ENCODE data around the gene TMCO2.
A peak's percentile ranks its signal among the peaks of the same experiment; 100 is the strongest.
"Not testable (repeated sequence)": the region's sequence is repeated elsewhere in the genome, so short reads cannot be mapped to it uniquely, and the experiment has no call there.

The TMCO2 gene

DNA sequence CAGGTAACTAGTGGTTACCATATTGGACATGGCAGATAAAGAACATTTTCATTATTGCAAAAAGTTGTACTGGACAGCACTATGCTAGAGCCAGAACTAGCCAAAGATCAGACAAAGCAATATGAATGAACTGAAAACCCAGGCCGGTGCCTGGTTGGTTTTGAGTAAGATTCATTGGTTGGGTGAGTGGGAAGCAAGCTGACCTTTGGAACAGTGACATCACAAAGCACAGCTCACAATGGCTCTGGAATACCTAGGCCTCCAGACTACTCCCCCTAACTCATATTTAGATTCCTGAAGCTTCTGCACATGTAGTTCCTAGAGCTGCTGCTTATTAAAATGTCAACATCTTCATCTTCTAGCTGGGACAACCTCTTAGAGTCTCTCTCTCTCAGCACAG is at the start of gene TMCO2:
TSS of gene TMCO2 (plus strand) at position 283 of the 400 bp plus-strand sequence. CDS start at position 340, 57 bp downstream.
- DNase-seq (ENCODE audit: low read depth in 2 of 2), result no peak

DNA sequence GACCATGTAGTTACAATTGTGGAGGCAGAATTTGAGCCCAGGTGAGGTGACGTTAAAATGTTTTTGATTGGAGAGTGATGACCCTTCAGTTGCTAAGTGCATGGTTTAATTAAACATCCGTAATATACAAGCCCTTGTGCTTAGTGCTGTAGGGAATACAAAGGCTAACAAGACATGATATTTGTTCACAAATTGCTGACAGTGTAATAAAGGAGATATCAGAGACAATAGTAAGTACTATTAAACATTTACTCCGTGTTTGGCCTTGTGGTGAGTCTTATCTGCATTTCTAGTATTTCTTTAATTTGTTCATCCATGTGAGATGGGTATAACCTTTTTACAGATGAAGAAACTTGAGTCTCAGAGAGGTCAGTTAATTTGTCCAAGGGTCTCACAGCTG is 48.6 kb upstream of the TMCO2 start:
- no peak for DNase-seq (ENCODE audit: low read depth in 2 of 2)

DNA sequence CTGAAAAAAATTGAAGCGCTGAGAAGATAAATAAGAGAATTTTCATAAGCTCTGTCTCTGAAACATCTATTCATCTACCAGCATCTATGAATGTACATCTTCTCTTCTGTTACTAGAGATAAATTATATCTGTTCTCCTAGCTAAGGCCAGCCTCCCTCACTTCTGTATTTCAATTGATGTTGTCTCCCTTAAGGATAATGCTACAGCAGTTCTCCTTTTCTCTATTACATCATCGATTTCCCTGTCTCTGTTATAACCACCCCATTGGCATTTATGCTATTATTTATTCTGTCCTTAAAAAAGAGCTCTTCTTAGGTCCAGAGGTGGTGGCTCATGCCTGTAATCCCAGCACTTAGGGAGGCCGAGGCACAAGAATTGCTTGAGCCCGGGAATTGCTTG is 42.9 kb upstream of the TMCO2 start:
- no peak for DNase-seq (ENCODE audit: low read depth in 2 of 2)

DNA sequence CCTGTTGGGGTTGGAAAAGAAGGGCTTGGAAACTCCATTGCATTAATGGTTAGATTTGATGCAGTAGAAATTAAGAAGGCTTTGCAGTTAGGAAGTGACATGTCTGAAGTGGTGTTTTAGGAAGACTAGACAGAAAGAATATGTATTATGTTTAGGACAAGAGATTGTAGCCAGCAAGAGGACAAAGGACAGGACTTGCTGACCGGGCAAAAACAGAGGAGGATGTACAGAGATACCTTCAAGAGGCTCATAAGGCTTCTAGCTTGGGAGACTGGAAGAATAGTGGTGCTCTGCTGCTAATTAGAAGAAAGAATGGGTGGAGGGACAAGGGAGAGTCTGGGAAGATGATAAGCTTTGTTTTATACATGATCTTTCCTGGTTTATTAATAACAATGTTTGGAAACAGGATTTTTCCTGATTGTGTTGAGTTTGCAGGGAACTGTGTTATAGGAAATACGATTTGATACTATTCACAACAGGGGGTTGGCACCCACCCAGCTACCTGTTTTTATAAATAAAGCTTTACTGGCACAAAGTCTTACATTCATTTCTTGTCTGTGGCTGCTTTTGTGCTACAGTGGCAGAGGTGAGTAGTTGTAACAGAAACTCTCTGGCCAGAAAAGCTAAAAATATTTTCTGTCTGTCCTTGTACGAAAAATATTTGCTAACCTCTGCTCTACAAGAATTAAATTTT is 37.1 kb upstream of the TMCO2 start:
- no peak for DNase-seq (ENCODE audit: low read depth in 2 of 2)

DNA sequence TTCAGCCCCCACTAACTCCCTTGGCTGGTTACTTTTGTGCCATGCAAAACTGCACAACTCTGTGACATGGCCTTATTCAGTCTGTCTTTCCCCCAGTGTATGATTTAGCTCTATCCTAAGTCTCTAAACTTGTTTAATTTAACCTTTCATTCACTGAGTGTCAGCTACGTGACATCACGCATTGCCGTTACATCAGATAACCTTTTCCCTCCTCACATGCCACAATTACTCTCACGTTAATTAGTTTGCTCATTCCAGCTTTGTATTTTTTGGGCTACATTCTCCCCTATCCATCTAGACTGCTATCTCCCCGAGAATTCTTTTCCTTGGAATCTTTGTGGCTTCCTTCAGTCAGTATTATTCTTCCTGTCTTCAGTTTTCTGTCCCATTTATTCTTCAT is 29.4 kb upstream of the TMCO2 start:
- no peak for DNase-seq (ENCODE audit: low read depth in 2 of 2)

DNA sequence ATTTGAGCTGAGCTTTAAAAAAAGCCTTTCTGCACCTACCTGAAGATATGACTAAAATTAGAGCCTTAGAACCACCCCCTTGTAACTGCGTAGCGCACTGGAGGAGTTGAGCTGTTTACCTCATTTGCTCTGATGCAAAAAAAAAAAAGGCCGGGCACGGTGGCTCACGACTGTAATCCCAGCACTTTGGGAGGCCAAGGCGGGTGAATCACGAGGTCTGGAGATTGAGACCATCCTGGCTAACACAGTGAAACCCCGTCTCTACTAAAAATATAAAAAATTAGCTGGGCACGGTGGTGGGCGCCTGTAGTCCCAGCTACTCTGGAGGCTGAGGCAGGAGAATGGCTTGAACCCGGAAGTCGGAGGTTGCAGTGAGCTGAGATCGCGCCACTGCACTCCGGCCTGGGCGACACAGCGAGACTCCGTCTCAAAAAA is 26.2 kb upstream of the TMCO2 start:
- DNase-seq (ENCODE audit: low read depth in 2 of 2), result not testable (repeated sequence)

DNA sequence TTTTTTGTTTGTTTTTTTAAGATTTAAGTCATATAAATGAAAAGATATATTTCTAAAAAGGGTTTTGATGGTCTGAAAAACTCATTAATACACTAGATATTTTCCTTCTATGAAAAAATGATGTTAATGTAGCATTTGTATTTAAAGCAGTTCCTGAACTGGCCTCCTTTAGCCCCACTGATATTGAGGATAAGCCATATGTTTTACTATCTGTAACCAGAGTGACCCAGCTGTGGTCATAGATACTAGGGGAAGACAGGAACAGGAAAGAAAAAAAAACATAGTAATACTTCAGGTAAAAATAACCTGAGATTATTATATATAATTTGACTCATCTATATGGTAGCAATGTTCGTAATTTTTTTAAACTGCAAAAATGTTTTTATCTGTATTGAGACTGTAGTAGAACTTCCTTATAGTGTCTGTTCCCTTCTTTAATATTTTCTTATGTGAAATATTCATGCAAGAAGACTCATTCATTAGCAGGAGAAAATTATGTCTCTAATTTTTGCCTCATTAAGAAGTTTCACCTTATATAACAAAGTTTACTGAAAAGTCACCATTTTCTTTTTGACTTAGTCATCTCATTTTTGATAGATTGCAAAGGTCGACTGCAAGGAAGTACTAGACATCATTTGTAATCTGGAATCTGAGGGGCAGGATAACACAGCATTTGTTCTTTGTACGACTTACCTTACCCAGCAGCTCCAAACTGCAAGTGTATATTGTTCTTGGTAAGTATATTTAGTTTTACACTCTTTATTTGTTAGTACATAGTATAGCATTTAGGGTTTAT is 25.6 kb upstream of the TMCO2 start:
- no peak for DNase-seq (ENCODE audit: low read depth in 2 of 2)

DNA sequence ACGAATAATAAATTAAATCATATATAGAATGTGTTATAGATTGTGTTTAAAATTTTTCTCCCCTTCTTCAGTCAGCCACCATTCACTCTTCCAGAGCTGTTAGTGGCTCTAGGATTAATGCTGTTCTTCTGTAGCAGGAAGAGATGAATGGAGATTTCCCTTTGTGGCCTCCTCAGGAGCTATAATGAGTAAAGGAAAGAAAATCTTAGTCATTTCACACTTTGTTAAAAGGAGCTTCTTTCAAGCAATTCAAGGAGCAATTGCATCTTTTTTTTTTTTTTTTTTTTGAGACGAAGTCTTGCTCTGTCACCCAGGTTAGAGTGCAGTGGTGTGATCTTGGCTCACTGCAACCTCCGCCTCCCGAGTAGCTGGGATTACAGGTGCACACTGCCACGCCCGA is 23.7 kb upstream of the TMCO2 start:
- no peak for DNase-seq (ENCODE audit: low read depth in 2 of 2)

DNA sequence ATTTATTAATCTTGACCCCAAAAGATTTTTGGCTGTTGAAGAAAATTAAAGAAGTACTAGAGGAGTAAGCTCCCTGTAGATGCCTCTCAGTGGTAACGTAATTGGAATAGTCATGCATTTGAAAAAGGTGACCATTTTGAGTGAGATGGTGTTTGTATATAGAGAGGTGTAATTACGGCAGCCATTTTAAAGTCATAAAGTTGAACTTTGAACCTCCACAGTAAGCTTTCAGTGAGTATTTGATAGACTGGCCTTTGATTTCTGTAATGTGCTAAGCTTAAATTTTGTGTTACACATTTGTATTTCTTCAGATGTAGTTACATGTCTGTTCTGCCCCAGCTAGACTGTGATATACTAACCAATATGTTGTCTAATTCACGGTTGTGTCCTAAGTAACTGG is 21.5 kb upstream of the TMCO2 start:
- DNase-seq (ENCODE audit: low read depth in 2 of 2), result no peak

DNA sequence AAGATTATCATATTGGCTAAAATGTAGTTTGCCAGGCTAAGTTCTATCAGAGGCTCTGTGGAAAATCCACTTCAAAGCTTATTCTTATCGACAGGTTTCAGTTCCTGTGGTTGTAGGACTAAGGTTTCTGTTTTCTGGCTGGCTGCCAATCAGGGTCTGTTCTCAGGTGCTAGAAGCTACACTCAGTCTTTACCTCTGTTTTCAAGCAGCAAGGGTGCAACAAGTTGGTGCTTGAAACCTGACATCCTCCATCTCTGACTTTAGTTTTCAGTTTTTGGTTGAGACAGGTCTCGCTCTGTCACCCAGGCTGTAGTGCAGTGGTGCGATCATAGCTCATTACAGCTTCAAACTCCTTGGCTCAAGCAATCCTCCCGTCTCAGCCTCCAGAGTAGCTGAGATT is 15.3 kb upstream of the TMCO2 start:
- peak; percentile 60 to 66 for DNase-seq (ENCODE audit: low read depth in 2 of 2)

DNA sequence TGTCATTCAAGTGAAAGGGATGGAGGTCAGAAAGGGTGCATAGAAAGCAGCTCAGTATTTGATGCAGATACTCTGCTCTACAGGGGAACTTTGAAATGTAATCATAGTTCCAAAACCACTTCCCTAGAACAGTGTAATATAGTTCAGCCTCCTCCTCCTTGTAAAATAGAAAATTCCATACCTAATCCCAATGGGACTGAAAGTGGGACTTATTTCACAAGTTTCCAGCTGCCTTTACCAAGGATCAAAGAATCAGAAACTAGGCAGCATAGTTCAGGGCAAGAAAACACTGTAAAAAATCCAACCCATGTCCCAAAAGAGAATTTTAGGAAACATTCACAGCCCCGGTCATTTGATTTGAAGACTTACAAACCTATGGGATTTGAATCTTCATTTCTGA is 8.1 kb upstream of the TMCO2 start:
- DNase-seq (ENCODE audit: low read depth in 2 of 2), result no peak

DNA sequence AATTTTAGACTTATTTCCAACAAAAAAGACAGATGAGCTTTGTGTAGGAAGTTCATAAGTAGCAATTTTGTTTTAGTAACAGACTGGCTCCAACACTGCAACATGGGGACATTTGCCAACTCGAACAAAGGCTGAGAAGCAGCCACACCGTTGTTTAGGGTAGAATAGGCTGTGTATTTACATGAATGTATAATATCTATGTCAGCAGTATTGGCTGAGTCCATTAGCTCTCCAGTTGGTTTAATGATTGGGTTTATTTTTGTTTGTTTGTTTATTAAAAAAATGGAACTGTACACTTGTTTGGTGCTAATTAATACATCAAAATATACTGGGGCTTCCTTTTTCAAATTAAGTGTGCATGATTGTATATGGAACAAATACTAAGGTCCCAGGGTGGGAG is 7.3 kb upstream of the TMCO2 start:
- DNase-seq (ENCODE audit: low read depth in 2 of 2), result no peak

DNA sequence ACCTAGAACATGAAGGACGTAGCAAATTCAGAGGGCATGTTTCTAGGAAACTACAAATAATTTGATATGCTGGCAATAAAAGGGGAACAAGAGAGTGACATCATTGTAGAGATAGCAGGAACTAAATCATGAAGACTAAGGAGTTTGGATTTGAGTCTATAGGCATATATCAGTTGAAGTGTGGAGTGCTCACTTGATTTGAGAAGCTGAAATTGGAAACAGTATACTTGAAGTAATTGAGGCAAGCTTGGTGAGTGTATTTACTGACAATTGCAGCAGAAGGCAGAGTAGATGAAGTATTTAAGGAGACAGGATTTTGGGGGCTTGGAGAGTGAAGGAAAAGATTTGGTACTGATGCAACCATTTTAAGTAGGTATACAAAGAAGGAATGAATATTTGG is 6.4 kb upstream of the TMCO2 start:
- DNase-seq (ENCODE audit: low read depth in 2 of 2), result no peak

DNA sequence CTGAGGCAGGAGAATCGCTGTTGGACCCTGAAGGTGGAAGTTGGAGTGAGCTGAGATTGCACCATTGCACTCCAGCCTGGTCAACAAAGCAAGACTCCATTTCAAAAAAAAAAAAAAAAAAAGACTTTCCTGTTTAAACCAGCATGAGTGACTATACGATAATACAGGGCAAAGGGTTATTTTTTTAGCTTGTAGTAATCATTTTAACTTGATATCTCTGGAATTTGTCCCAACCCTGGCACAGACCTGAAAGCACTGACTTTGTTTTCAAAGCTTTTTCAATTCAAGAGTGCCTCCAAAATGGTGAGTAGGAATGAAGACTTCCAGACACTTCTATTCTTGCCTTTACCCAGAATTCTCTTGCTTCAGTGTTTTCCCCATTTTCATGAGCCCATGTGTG is 4.4 kb upstream of the TMCO2 start:
- DNase-seq (ENCODE audit: low read depth in 2 of 2), result no peak

DNA sequence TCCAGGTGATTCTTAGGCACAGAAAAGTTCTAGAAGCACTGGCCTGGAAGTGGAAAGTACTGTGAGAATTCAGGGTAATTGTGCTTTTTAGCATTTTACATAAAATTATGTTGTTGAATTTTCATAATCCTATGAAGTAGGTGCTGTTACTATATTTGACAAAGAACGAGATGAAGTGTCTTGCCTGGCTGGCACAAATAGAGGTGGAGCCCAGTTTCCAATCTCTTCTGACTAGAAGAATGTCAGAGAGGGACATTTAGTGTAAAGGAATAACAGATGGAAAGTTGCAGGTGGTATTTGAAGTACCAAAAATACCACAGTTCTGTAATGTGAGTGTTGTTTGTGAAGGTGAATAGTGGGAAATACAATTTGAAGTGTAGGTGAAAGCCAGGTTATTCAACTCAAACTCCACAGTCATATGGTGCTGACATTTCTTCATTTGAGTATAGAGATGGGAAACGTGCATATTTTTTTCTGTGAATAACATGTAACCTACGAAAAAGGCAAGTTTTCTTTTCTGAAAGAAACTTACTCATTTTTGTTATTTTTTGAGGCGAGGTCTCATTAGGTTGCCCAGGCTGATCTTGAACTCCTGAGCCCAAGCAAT is 3.5 kb upstream of the TMCO2 start:
- DNase-seq (ENCODE audit: low read depth in 2 of 2), result no peak

DNA sequence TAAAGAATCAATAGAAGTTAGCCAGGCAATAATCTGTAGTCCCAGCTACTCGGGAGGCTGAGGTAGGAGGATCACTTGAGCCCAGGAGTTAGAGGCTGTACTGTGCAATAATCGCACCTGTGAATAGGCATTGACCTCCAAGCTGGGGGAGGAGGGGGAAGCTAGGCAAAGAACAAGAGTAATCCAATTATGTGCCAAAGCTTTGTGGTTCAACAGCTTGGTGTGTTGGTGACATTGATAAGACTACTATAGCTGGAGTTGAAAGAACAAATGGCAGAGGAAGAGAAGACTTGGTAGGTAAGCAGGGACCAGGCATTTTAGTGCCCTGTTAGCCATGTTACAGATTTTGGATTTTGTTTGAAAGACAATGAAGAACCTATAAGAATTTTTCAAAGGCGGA is 2.1 kb upstream of the TMCO2 start:
- no peak for DNase-seq (ENCODE audit: low read depth in 2 of 2)

DNA sequence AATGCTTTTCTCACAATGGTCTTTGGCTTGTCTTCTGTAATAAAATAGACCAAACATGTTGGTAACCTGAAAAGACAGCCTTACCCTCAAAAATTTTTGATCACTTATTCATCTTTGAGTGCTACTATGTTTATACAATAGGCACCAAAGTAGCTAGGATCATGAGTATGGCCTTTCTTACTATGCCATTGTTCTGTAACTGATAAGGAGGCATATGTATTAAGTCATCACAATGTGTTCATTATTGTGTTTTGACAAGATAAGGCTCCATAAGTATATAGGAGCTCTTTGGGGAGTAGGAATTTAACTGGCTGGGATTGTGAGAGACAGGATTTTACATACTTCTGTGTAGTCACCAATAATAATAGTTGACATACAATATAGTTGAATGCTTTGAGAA is 675 bp downstream of the TMCO2 start:
- DNase-seq (ENCODE audit: low read depth in 2 of 2), result no peak

DNA sequence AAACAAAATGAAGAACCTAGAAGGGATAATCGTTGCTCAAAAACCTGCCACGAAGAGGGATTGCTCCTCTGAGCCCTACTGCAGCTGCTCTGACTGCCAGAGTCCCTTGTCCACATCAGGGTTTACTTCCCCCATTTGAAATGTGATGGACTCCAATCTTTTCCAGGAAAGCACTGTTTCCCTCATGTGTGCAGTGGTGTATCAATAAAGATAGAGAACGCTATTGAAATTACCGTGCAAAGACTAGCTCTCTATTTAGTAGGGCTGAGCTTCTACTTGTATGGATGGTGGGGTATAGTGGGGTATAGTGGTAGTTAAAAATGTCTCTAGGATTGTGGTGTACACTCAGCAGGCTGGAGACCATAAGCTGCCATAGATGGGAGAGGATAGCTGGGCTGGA is 3.7 kb downstream of the TMCO2 start:
- no peak for DNase-seq (ENCODE audit: low read depth in 2 of 2)

DNA sequence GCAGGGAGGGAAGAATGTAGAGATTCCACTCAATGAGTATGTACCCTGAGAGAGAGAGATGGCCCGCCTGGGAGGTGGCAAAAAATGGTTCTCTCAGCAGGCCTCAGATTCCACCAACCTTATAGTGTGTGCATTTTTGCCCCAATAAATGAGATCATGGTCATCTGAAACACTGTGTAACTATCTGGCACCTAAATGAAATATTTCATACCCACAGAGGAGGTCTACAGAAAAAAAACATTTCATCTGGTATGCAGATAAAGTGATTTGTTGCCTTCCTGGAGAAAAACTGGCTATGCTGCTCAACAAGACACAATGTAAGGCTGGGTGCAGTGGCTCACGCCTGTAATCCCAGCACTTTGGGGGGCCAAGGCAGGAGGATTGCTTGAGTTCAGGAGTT is 4.9 kb downstream of the TMCO2 start:
- DNase-seq (ENCODE audit: low read depth in 2 of 2), result no peak

DNA sequence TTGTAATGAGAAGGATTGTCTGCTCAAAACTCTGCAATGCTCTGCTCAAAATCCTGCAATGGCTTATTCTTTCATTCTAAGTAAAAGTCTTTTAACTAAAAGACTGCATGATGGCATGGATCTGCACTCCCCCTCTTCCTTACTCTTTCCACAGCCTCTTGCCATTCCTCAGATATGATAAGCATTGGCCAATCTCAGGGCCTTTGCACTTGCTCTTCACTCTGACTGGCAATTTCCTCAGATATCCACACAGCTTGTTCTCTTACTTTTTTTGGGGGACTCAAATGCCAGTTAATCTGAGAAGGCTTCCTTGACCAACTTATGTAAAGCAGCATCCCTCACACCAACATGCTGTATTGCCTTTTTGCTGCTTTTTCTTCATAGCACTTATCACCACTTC is 7.5 kb downstream of the TMCO2 start:
- no peak for DNase-seq (ENCODE audit: low read depth in 2 of 2)

DNA sequence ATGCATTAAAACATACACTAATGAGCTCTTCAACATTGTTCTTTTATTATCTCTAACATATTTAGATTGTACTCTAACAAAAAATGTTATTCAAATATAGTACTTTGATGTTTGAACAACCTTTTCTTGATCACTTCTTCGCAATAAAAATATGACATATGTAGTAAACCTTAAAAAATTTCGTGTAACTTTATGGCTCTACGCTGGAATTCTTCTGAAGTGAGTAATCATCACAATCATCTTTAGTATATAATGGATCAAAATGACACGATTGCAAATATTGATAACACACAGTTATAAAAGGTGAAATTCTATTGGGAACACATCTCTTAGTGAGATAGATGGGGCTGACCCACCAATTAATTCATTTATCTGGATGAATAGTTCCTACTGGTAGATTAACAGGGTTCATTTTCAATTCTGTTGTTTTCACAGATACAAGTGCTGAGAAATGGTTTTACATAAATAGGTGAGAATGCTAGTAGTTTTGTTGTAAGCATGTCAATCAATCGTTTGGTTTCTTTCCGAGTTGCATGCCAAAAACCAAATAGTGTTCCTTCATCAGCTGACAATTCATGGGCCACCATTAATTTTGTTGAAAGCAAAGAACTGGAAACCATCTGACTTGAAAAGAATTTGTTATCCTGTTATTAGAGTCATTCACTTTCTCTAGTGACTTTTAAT is 8.8 kb downstream of the TMCO2 start:
- no peak for DNase-seq (ENCODE audit: low read depth in 2 of 2)

DNA sequence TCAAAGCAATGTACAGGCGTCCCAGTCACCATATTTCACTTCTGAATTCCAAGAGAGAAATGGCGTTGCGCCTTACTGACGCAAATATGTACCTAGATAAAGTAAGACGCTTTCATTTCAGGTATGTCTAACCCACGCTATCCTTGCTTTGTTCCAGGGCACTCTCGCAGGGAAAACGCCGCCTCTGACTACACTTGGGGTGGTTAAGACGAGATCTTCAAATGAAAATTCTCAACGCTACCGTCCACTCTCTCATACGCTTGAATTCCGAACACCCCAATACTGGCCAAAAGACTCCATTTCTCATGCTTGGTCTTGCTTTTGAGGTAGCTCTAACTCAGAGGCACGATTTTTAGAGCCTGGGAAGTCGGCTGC is 9.6 kb downstream of the TMCO2 start:
- peak in 1 of 2 donors; percentile 20 for DNase-seq (ENCODE audit: low read depth in 2 of 2)

Measured in stimulated activated CD4-positive, alpha-beta T cell treated with anti-CD3 and anti-CD28 coated beads, Interleukin-15, amount 100 ng/mL, for 48 hours (primary cell).